Measurements from ENCODE around the gene SACS.
A peak's percentile ranks its signal among the peaks of the same experiment; 100 is the strongest.
"Not testable (repeated sequence)": the region's sequence is repeated elsewhere in the genome, so short reads cannot be mapped to it uniquely, and the experiment has no call there.

The SACS gene

DNA sequence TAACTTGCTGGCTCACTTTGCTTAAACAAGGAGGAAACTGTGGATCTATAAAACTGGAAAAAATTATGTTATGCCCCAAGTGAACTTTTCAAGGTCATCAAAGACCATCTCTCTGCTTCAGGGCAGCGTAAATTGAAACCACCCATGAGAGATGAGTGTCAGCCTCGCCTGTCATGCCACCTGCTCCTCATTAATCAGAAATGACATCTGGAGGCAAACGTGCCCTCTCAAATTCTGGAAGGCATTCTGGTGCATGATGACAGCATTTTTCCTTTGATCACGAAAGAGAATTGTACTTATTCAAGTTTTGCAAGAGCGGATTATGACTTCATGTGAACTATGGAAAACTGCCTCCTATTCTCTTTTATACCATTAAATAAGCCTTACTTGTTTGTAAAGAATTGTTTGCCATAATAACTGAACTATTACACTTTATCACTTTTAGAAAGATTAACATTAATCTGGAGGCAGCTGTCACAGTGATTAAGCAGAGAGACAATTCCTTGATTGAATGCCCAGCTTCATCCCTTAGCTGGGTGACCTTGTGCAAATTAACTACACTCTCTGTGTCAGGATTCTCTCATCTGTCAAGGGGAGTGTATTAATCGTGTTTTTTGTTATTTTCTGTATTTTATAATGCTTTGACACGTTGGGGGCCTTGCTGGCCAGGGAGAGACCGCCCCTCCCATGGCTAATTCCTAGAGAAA is 17.0 kb upstream of the SACS start:
- H3K4me1 ChIP-seq (ENCODE audit: control insufficient read depth, insufficient read depth, low read length): peaks cover 28% of the 10 kb centered on the region
- H3K9ac ChIP-seq (ENCODE audit: low read depth, low read length): peak overlapping the region; percentile 8; the same call in 1 of the 2 replicates
- no peaks in the 10 kb centered on the region for H3K36me3 ChIP-seq (ENCODE audit: control insufficient read depth, insufficient read depth, low read length)
- peak overlapping the region; percentile 96 for H3K27ac ChIP-seq (ENCODE audit: low read depth, low read length)
- H3K27me3 ChIP-seq (ENCODE audit: control insufficient read depth, insufficient read depth, low read length): no peaks in the 10 kb centered on the region
- no peak overlapping the region for H3K4me3 ChIP-seq (ENCODE audit: low read depth, low read length)
- no peaks in the 10 kb centered on the region for H3K9me3 ChIP-seq (ENCODE audit: control insufficient read depth, insufficient read depth, low read length)

- H3K36me3 ChIP-seq (ENCODE audit: control insufficient read depth, insufficient read depth, low read length): no peaks in the 10 kb centered on the region
- peaks cover 28% of the 10 kb centered on the region for H3K4me1 ChIP-seq (ENCODE audit: control insufficient read depth, insufficient read depth, low read length)
- peak overlapping the region; percentile 22; the same call in 1 of the 2 replicates for H3K4me3 ChIP-seq (ENCODE audit: low read depth, low read length)
- no peaks in the 10 kb centered on the region for H3K27me3 ChIP-seq (ENCODE audit: control insufficient read depth, insufficient read depth, low read length)
- H3K9me3 ChIP-seq (ENCODE audit: control insufficient read depth, insufficient read depth, low read length): no peaks in the 10 kb centered on the region
- H3K9ac ChIP-seq (ENCODE audit: low read depth, low read length): peak overlapping the region; percentile 62; the same call in 1 of the 2 replicates
- H3K27ac ChIP-seq (ENCODE audit: low read depth, low read length): peak overlapping the region; percentile 96
Measured at GRCh38 chr13:23449398-23450162, 16.1 kb upstream of the SACS start.

DNA sequence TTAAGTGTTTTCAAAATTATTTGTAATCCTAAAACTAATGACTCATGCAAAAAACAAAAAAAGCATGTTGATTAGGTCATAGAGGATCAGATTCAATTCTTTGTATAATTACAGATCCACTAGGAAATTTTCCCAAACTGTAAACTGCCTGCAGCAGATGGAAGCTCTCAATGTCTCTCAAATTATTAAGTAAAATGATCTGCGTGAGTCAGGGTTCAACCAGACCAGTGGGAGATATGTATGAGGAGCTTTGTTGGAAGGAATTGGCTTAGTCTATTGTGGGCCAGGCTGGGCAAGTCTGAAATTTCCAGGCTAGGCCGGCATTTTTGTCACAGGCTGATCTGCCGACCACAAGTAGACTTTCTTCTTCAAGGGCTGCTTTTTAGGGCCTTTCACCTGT is 14.4 kb upstream of the SACS start:
- Histone ChIP-seq H3K4me1 (ENCODE audit: control insufficient read depth, insufficient read depth, low read length) (peaks cover 28% of the 10 kb centered on the region), H3K4me3 (ENCODE audit: low read depth, low read length) (no peak overlapping the region), H3K27me3 (ENCODE audit: control insufficient read depth, insufficient read depth, low read length) (no peaks in the 10 kb centered on the region), H3K36me3 (ENCODE audit: control insufficient read depth, insufficient read depth, low read length) (no peaks in the 10 kb centered on the region), H3K27ac (ENCODE audit: low read depth, low read length) (peak overlapping the region; percentile 14), H3K9me3 (ENCODE audit: control insufficient read depth, insufficient read depth, low read length) (no peaks in the 10 kb centered on the region), H3K9ac (ENCODE audit: low read depth, low read length) (no peak overlapping the region)

- H3K27me3 ChIP-seq (ENCODE audit: control insufficient read depth, insufficient read depth, low read length): no peaks in the 10 kb centered on the region
- no peak overlapping the region for H3K4me3 ChIP-seq (ENCODE audit: low read depth, low read length)
- H3K36me3 ChIP-seq (ENCODE audit: control insufficient read depth, insufficient read depth, low read length): no peaks in the 10 kb centered on the region
- H3K9me3 ChIP-seq (ENCODE audit: control insufficient read depth, insufficient read depth, low read length): no peaks in the 10 kb centered on the region
- no peak overlapping the region for H3K9ac ChIP-seq (ENCODE audit: low read depth, low read length)
- H3K27ac ChIP-seq (ENCODE audit: low read depth, low read length): no peak overlapping the region
- H3K4me1 ChIP-seq (ENCODE audit: control insufficient read depth, insufficient read depth, low read length): peaks cover 18% of the 10 kb centered on the region
Measured at GRCh38 chr13:23445794-23446193, 12.3 kb upstream of the SACS start.

DNA sequence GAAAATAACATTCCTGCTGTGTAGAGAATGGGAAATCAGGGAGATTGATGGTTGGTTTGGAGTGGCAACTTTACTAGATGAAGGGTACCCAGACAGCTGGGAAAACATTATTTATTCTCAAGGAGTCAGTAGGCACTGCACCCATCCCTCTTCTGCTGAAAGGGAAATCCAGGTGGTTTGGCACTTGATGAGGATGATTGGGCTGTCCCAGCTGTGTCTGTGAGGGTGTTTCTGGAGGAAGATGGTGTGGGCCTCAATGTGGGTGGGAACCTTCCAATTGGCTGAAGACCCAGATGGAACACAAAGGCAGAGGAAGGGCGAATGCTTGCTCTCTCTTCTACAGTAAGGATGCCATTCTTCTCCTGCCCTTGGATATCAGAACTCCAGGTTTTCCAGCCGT is 10.4 kb upstream of the SACS start:
- Histone ChIP-seq H3K9ac (ENCODE audit: low read depth, low read length) (no peak overlapping the region), H3K36me3 (ENCODE audit: control insufficient read depth, insufficient read depth, low read length) (no peaks in the 10 kb centered on the region)

GRCh38 chr13:23443110-23443509 is 9.6 kb upstream of the SACS start:
- no peak overlapping the region for H3K4me3 ChIP-seq (ENCODE audit: low read depth, low read length)
- H3K4me1 ChIP-seq (ENCODE audit: control insufficient read depth, insufficient read depth, low read length): no peaks in the 10 kb centered on the region
- H3K9me3 ChIP-seq (ENCODE audit: control insufficient read depth, insufficient read depth, low read length): no peaks in the 10 kb centered on the region
- H3K27me3 ChIP-seq (ENCODE audit: control insufficient read depth, insufficient read depth, low read length): no peaks in the 10 kb centered on the region
- no peaks in the 10 kb centered on the region for H3K36me3 ChIP-seq (ENCODE audit: control insufficient read depth, insufficient read depth, low read length)
- no peak overlapping the region for H3K9ac ChIP-seq (ENCODE audit: low read depth, low read length)
- H3K27ac ChIP-seq (ENCODE audit: low read depth, low read length): no peak overlapping the region

More for the DNA sequence above, 10.4 kb upstream of the SACS start:
- Histone ChIP-seq H3K9me3 (ENCODE audit: control insufficient read depth, insufficient read depth, low read length) (no peaks in the 10 kb centered on the region), H3K27ac (ENCODE audit: low read depth, low read length) (no peak overlapping the region), H3K4me3 (ENCODE audit: low read depth, low read length) (no peak overlapping the region), H3K4me1 (ENCODE audit: control insufficient read depth, insufficient read depth, low read length) (peaks cover 2% of the 10 kb centered on the region; the same call in 1 of the 2 replicates), H3K27me3 (ENCODE audit: control insufficient read depth, insufficient read depth, low read length) (no peaks in the 10 kb centered on the region)

DNA sequence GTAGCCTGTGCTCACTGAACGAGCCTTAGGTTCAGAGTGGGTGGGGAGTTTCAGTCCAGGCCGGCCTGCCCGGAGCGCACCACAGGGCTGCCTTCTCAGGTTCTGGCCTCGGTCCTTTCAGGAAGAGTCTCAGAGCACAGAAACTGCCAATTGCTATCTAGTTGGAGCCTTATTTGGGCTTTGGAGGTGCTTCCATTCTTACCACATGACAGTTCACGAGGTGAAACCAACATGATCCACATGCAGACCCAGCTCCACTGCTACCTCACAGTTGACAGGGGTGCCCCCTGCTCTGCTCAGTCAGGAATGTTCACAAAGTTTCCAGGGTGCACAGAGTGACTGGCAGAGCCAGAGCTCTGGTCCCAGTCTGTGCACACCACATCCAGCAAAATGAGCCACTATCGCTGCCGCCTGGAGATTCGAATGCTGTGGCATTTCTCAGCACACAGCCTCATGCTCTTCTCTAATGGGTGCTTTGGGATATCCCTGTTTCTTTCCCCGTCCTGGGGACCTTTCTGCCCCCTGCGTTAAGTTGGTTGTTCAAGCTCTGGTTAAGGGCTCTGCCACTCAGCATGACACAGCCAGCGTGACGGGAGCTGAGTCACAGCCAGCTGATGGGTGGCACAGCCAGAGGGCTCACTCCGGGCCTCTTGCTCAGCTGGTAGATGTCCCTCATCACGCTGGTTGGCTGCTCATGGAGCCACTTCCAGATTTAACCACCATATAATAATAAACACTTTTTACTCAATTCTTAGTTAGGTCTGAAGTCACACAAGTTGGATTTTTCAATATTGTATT is 7.5 kb upstream of the SACS start:
- Histone ChIP-seq H3K4me1 (ENCODE audit: control insufficient read depth, insufficient read depth, low read length) (no peaks in the 10 kb centered on the region), H3K27ac (ENCODE audit: low read depth, low read length) (no peak overlapping the region), H3K9me3 (ENCODE audit: control insufficient read depth, insufficient read depth, low read length) (no peaks in the 10 kb centered on the region), H3K9ac (ENCODE audit: low read depth, low read length) (no peak overlapping the region), H3K36me3 (ENCODE audit: control insufficient read depth, insufficient read depth, low read length) (no peaks in the 10 kb centered on the region), H3K27me3 (ENCODE audit: control insufficient read depth, insufficient read depth, low read length) (no peaks in the 10 kb centered on the region), H3K4me3 (ENCODE audit: low read depth, low read length) (no peak overlapping the region)

DNA sequence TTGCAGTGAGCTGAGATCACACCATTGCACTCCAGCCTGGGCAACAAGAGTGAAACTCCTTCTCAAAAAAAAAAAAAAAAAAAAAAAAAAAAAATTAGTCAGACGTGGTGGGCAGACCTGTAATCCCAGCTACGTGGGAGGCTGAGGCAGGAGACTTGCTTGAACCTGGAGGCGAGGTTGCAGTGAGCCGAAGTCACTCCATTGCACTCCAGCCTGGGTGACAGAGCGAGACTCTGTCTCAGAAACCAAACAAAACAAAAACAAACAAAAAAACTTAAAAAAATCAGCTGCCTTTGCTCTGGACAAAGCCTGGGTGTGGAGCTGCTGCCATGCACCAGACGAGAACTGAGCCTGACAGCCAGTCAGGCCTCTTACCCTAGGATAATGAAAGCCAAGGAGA is 6.8 kb upstream of the SACS start:
- not testable (repeated sequence) for H3K27ac ChIP-seq (ENCODE audit: low read depth, low read length); H3K4me3 ChIP-seq (ENCODE audit: low read depth, low read length); H3K9ac ChIP-seq (ENCODE audit: low read depth, low read length); H3K36me3 ChIP-seq (ENCODE audit: control insufficient read depth, insufficient read depth, low read length); H3K9me3 ChIP-seq (ENCODE audit: control insufficient read depth, insufficient read depth, low read length); H3K27me3 ChIP-seq (ENCODE audit: control insufficient read depth, insufficient read depth, low read length); H3K4me1 ChIP-seq (ENCODE audit: control insufficient read depth, insufficient read depth, low read length)

DNA sequence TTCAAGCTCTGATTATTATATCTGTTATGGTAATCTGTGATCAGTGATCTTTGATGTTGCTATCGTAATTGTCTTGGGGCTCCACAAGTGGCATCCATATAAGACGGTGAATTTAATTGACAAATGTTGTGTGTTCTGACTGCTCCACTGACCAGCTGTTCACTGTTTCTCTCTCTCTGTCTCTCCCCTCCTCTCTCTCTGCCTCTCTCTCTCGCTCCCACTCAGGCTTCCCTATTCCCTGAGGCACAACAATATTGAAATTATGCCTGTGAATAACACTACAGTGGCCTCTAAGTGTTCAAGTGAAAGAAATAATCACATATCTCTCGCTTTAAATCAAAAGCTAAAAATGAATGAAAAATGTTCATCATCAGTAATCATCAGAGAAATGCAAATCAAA is 4.4 kb upstream of the SACS start:
- Histone ChIP-seq H3K36me3 (ENCODE audit: control insufficient read depth, insufficient read depth, low read length) (no peaks in the 10 kb centered on the region), H3K4me1 (ENCODE audit: control insufficient read depth, insufficient read depth, low read length) (peaks cover 11% of the 10 kb centered on the region), H3K27ac (ENCODE audit: low read depth, low read length) (no peak overlapping the region), H3K9ac (ENCODE audit: low read depth, low read length) (no peak overlapping the region), H3K4me3 (ENCODE audit: low read depth, low read length) (no peak overlapping the region), H3K27me3 (ENCODE audit: control insufficient read depth, insufficient read depth, low read length) (no peaks in the 10 kb centered on the region), H3K9me3 (ENCODE audit: control insufficient read depth, insufficient read depth, low read length) (no peaks in the 10 kb centered on the region)

GRCh38 chr13:23436680-23437079 is 3.2 kb upstream of the SACS start:
- H3K27ac ChIP-seq (ENCODE audit: low read depth, low read length): no peak overlapping the region
- H3K4me1 ChIP-seq (ENCODE audit: control insufficient read depth, insufficient read depth, low read length): peaks cover 21% of the 10 kb centered on the region
- no peak overlapping the region for H3K4me3 ChIP-seq (ENCODE audit: low read depth, low read length)
- 0 out of 2 replicates have a peak, but pooled peaks cover 2% of the 10 kb centered on the region for H3K36me3 ChIP-seq (ENCODE audit: control insufficient read depth, insufficient read depth, low read length)
- H3K27me3 ChIP-seq (ENCODE audit: control insufficient read depth, insufficient read depth, low read length): peaks cover 4% of the 10 kb centered on the region; the same call in 1 of the 2 replicates
- H3K9ac ChIP-seq (ENCODE audit: low read depth, low read length): no peak overlapping the region
- H3K9me3 ChIP-seq (ENCODE audit: control insufficient read depth, insufficient read depth, low read length): no peaks in the 10 kb centered on the region

Data from HUES48 (cell line).